Ovary (tissue), 9 donors: ENCODE measurements around the gene CDKL4. TPM values are rescaled to one million over a fixed set of nuclear protein-coding genes. Genes with fewer than 3 reads are reported as not detected.

ENCODE experiments used
- DNase-seq, 5 donors: peaks; one replicate each; pipeline ENCODE4 v3.0.0-alpha.2; 2019 to 2020
- H3K27ac ChIP-seq, 2 donors: fragments of 200-600 bp; one replicate each; pipeline versions ENCODE4 v1.5.1 to v1.8.0; 2019 to 2022
- H3K27me3 ChIP-seq: fragments of 200-600 bp; one replicate; pipeline ENCODE4 v1.8.0; 2022
- H3K36me3 ChIP-seq: fragments of 200-600 bp; sonication (generic); one replicate; pipeline ENCODE4 v1.5.1; 2019
- H3K4me1 ChIP-seq: one replicate; pipeline ENCODE4 v1.8.1; 2013; ENCODE audit warnings: mild to moderate bottlenecking, moderate library complexity; ENCODE audit not compliant: insufficient read depth
- H3K4me3 ChIP-seq: fragments of 200-600 bp; sonication (generic); one replicate; pipeline ENCODE4 v1.5.1; 2017
- H3K9me3 ChIP-seq, 2 donors: fragments of 200-600 bp in 1 of 2; sonication (generic) in 1 of 2; one replicate each; pipeline versions ENCODE4 v1.5.1 to v1.8.1; 2013 to 2019; ENCODE audit warnings: mild to moderate bottlenecking in 1 of 2, moderate library complexity in 1 of 2
- EP300 ChIP-seq: sonication (generic); formaldehyde crosslinking; IDR thresholded peaks from one replicate; pipeline ENCODE4 v1.6.1; 2017; ENCODE audit warnings: antibody characterized with exemption
- POLR2A ChIP-seq: fragments of 450-650 bp; IDR thresholded peaks from one replicate; pipeline ENCODE4 v1.6.1; 2017; ENCODE audit warnings: antibody characterized with exemption, mild to moderate bottlenecking, moderate library complexity
- WGBS, 3 donors: extraction: QIAGEN DNeasy Blood & Tissue Kit in 1 of 3; methylation state at CpG; one replicate each; pipeline versions ENCODE4 v1.1.5 to v1.1.7; 2013 to 2017; 5-methylcytosine and 5-hydroxymethylcytosine counted together
- intact Hi-C, 4 donors: fragments of 100-400 bp; cut with DNase I; formaldehyde crosslinking; loops; one replicate each; pipeline versions ENCODE4 v1.11.0 to v1.15.1; 2022 to 2023
- polyA plus RNA-seq, 2 donors: library from polyadenylated mRNA; stranded (reverse); fragments of 200-250 nt in 1 of 2; fragments of 350-450 nt in 1 of 2; fragmentation: Illumina TruSeq in 1 of 2; extraction: RNeasy Lipid Tissue Mini Kit (QIAGEN cat#74804) in 1 of 2; gene quantifications; one replicate each; pipeline ENCODE4 v1.2.3, GENCODE V29; 2013 to 2014
- total RNA-seq, 7 donors: library from RNA; depleted of rRNA in 2 of 7; stranded (reverse); fragments of >200 nt in 2 of 7; fragmentation: NEBNext Ultra II Directional in 3 of 7; extraction: Animal tissue kit (Norgen Biotek cat#: 25700) in 3 of 7; gene quantifications; one replicate each; pipeline versions ENCODE4 v1.1.0 to v1.2.4, GENCODE V29; 2016 to 2023
- TF ChIP-seq, protein P1 (sequence below), 3 donors: fragments of 450-650 bp in 2 of 3; fragments of 200-600 bp in 1 of 3; IDR thresholded peaks; one replicate each; pipeline versions ENCODE4 v1.5.1 to v1.8.0; 2016 to 2022; ENCODE audit warnings: antibody characterized with exemption in 3 of 3, mild to moderate bottlenecking in 1 of 3
- donor health status: DM: no; HTN: no; CAD: no; lungs with moderate emphysema.
- donor health status: DM: no; HTN: no; CAD: no.
- donor health status: Bipolar disorder and iron deficiency.
- donor health status: DM: yes; HTN: yes; CAD: no.
- donor health status: DM: no; HTN: no; CAD: no.
- donor health status: DM: yes; HTN: yes; CAD: no.

Gene CDKL4
- total and polyA plus RNA-seq, 9 donors: 0.12 to 2.7 (median 1.1) TPM; not detected in 1

DNA sequence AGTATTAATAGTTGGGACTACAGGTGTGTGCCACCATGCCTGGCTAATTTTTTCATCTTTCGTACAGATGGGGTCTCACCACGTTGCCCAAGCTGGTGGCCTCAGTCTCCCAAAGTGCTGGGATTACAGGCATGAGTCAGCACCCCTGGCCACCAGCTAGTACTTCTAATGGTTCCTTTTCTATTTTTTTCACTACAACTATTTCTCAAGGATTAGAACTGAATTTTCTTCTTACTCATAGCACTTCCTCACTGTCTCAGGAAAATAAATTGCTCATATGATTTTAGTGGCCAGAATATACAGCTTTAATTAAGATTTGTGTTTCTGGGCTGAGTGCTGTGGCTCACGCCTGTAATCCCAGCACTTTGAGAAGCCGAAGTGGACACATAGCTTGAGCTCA is 79.7 kb downstream of the CDKL4 start:
- Histone ChIP-seq H3K27ac (no peak overlapping the region), H3K9me3 (no peaks in the 10 kb centered on the region), H3K4me1 (peaks cover 4% of the 10 kb centered on the region), H3K4me3 (no peak overlapping the region), H3K36me3 (no peaks in the 10 kb centered on the region), H3K27me3 (no peaks in the 10 kb centered on the region)
- DNase-seq: no peak
- intact Hi-C loops: loop anchor here in 1 of 4 donors (10.0 kb wide), 1 partner anchor 51 kb away; no protein-coding TSS in a partner anchor
- WGBS, 3 donors: 79 to 89% (median 82%) methylated on average over 4 of the region's 4 CpGs
- TF ChIP-seq POLR2A: no peak
- TF ChIP-seq EP300: no peak
- TF ChIP-seq, protein P1, sequence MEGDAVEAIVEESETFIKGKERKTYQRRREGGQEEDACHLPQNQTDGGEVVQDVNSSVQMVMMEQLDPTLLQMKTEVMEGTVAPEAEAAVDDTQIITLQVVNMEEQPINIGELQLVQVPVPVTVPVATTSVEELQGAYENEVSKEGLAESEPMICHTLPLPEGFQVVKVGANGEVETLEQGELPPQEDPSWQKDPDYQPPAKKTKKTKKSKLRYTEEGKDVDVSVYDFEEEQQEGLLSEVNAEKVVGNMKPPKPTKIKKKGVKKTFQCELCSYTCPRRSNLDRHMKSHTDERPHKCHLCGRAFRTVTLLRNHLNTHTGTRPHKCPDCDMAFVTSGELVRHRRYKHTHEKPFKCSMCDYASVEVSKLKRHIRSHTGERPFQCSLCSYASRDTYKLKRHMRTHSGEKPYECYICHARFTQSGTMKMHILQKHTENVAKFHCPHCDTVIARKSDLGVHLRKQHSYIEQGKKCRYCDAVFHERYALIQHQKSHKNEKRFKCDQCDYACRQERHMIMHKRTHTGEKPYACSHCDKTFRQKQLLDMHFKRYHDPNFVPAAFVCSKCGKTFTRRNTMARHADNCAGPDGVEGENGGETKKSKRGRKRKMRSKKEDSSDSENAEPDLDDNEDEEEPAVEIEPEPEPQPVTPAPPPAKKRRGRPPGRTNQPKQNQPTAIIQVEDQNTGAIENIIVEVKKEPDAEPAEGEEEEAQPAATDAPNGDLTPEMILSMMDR (IDR thresholded peaks at IDR 0.05): no peak

DNA sequence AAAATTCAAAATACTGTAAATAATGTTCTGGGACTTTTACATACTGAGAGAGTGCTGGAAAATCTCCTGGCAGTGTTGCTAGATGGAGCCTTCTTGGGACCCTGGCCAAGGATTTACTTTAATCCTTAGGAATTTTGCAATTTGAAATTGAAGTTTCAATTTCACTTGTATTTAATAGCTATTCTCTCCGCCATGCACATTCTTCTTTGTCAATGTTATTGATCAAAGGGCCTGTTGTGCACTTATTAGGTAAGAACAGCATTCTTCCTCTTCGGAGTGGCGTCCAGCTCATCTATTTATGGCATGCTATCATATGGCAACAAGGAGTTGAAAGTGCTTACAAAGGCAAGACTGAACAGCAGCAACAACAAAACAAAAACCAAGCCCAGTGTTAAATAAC is 82.8 kb downstream of the CDKL4 start:
- TF ChIP-seq, protein P1 (IDR thresholded peaks at IDR 0.05): no peak
- TF ChIP-seq EP300: no peak
- no peak for TF ChIP-seq POLR2A
- no peaks in the 10 kb centered on the region for H3K36me3 ChIP-seq
- no peak for DNase-seq
- H3K27ac ChIP-seq: no peak overlapping the region
- no peaks in the 10 kb centered on the region for H3K9me3 ChIP-seq
- H3K27me3 ChIP-seq: no peaks in the 10 kb centered on the region
- peaks cover 5% of the 10 kb centered on the region for H3K4me1 ChIP-seq
- H3K4me3 ChIP-seq: no peak overlapping the region
- WGBS, 3 donors: 12 to 18% (median 13%) methylated on average over 3 of the region's 3 CpGs
- intact Hi-C loops: loop anchor here in 1 of 4 donors (10.0 kb wide), 1 partner anchor 54 kb away; no protein-coding TSS in a partner anchor

DNA sequence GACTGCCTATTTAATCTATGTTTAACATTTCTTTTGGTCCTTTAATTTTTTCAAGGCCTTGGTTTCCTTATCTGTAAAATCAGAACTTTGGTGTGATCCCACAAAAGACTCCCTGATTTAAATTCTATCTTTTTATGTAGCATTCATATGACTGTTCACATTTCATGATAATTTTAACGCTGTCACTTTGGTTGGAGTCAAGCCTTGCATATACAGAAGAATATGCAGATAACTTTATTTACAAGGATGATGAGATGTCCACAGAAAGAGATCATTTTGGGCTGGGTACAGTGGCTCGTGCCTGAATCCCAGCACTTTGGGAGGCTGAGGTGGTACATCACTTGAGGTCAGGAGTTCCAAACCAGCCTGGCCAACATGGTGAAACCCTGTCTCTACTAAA is 84.5 kb downstream of the CDKL4 start:
- H3K4me3 ChIP-seq: no peak overlapping the region
- no peaks in the 10 kb centered on the region for H3K36me3 ChIP-seq
- TF ChIP-seq EP300: no peak
- TF ChIP-seq, protein P1 (IDR thresholded peaks at IDR 0.05): no peak
- TF ChIP-seq POLR2A: no peak
- DNase-seq: no peak
- WGBS, 3 donors: 91 to 96% (median 92%) methylated on average over 2 of the region's 2 CpGs
- no peaks in the 10 kb centered on the region for H3K27me3 ChIP-seq
- no peaks in the 10 kb centered on the region for H3K9me3 ChIP-seq
- intact Hi-C loops: no loop called here
- H3K4me1 ChIP-seq: peaks cover 9% of the 10 kb centered on the region
- H3K27ac ChIP-seq: no peak overlapping the region

DNA sequence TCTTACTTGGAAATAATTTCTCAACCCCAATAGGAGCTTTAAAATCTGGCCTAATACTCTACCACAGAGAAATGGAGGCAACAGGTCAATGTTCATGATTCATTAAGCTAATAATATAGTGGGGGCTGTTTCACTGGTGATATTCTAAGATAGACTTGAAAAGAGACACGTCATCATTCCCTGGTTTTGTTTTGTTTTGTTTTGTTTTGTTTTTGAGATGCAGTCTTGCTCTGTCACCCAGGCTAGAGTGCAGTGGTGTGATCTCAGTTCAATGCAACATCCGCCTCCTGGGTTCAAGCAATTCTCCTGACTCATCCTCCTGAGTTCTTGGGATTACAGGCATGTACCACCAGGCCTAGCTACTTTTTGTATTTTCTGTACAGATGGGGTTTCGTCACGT is 85.4 kb downstream of the CDKL4 start:
- WGBS, 3 donors: 78 to 83% (median 79%) methylated on average over 4 of the region's 4 CpGs

More for the DNA sequence above, 85.4 kb downstream of the CDKL4 start:
- Histone ChIP-seq H3K36me3 (no peaks in the 10 kb centered on the region), H3K4me1 (peaks cover 9% of the 10 kb centered on the region), H3K9me3 (no peaks in the 10 kb centered on the region), H3K4me3 (no peak overlapping the region), H3K27ac (no peak overlapping the region), H3K27me3 (no peaks in the 10 kb centered on the region)
- TF ChIP-seq, protein P1 (IDR thresholded peaks at IDR 0.05): no peak
- TF ChIP-seq EP300 (no peak), POLR2A (no peak)
- no peak for DNase-seq
- intact Hi-C loops: no loop called here
